ENCODE measurements around the gene LAX1.

The LAX1 gene

DNA sequence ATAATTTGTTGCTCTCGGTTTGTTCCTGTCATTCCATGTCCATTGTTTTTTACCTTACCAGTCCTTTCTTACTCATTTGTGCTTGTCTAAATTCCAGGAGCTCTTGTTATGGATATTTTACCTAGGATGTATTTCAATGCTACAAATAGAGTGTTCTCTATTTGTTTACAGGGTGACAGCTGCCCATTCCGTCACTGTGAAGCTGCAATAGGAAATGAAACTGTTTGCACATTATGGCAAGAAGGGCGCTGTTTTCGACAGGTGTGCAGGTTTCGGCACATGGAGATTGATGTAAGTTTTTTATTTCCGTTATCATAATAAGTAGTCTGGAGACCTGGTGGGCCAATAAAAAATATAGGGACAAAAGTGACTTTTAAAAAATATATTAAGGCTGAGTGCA, 53.4 kb downstream of the LAX1 start:
- DNase-seq = no peak

DNA sequence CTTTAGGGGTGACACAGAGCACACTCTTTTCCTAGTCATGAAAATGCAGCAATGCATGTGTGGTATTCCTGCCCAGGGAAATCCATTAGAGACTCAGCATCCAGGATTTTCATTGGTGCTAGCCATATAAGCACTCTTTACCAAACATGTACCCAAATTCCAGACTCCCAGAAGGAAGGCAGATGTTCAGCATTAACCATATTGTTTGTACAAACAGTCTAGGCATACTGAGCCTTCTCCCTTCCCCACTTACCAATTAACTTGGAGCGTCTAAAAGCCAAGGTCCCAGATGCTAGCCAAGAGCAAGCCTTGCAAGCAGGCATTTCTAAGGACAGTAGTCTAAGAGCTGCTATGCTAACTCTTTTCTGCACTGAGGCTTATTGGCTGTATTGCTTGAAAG, 58.3 kb downstream of the LAX1 start:
- DNase-seq = no peak

Measured in NCI-H187 treated with DMSO at 0.1 percent for 48 hours (cell line).